UCSD-AML1 (cell line): ENCODE data around the gene SUMO2.
"Not testable (repeated sequence)": the region's sequence is repeated elsewhere in the genome, so short reads cannot be mapped to it uniquely, and the experiment has no call there.

ENCODE experiments used
- DNase-seq: peaks from one replicate; lab custom pipeline; 2025; ENCODE audit not compliant: unreplicated experiment; lab: John Stamatoyannopoulos, UW

SUMO2 gene

GRCh38 chr17:75182319-75182568 lies 515 bp downstream of the SUMO2 start:
- no peak for DNase-seq

GRCh38 chr17:75181608-75182318 lies 996 bp downstream of the SUMO2 start:
- DNase-seq, result peak; percentile 35

- no peak for DNase-seq
These were observed 1.6 kb downstream of the SUMO2 start for GRCh38 chr17:75181110-75181509.

- DNase-seq, result no peak
These were observed 4.3 kb downstream of the SUMO2 start for GRCh38 chr17:75178453-75178852.

- DNase-seq, result no peak
These were observed 6.1 kb downstream of the SUMO2 start for GRCh38 chr17:75176625-75177024.

GRCh38 chr17:75174996-75175395 lies 7.8 kb downstream of the SUMO2 start:
- DNase-seq, result no peak

- DNase-seq, result no peak
These were observed 9.2 kb downstream of the SUMO2 start for GRCh38 chr17:75173526-75173925.

GRCh38 chr17:75168998-75169397 lies 13.8 kb downstream of the SUMO2 start:
- DNase-seq, result no peak

GRCh38 chr17:75164606-75165005 lies 18.2 kb downstream of the SUMO2 start:
- not testable (repeated sequence) for DNase-seq

GRCh38 chr17:75163074-75163473 lies 19.7 kb downstream of the SUMO2 start:
- DNase-seq, result no peak

- no peak for DNase-seq
These were observed 22.5 kb downstream of the SUMO2 start for GRCh38 chr17:75160211-75160610.

- no peak for DNase-seq
These were observed 23.3 kb downstream of the SUMO2 start for GRCh38 chr17:75159196-75160031.

GRCh38 chr17:75158480-75158879 lies 24.3 kb downstream of the SUMO2 start:
- DNase-seq, result not testable (repeated sequence)

GRCh38 chr17:75155191-75155601 lies 27.6 kb downstream of the SUMO2 start:
- no peak for DNase-seq

- peak; percentile 97 for DNase-seq
These were observed 28.3 kb downstream of the SUMO2 start, which contains the start of gene JPT1 for GRCh38 chr17:75154195-75155106. TSS of gene JPT1 (minus strand) at chr17:75154512. CDS start at chr17:75154397, 115 bp downstream.

- peak; percentile 52 for DNase-seq
These were observed 29.0 kb downstream of the SUMO2 start for GRCh38 chr17:75153780-75154194.

GRCh38 chr17:75152922-75153779 lies 29.6 kb downstream of the SUMO2 start:
- DNase-seq, result peak; percentile 37

- no peak for DNase-seq
These were observed 30.2 kb downstream of the SUMO2 start for GRCh38 chr17:75152523-75152921.

GRCh38 chr17:75151930-75152329 lies 30.8 kb downstream of the SUMO2 start:
- DNase-seq, result no peak

GRCh38 chr17:75147878-75148546 lies 34.7 kb downstream of the SUMO2 start:
- no peak for DNase-seq
